HEK293 (cell line): ENCODE measurements around the gene ERICH6B.

Experiments used
- CTCF ChIA-PET: fragments of 350-600 bp; formaldehyde crosslinking; extraction: SDS; loops from one replicate; lab custom pipeline; 2021; ENCODE audit warnings: antibody characterized with exemption; lab: Yijun Ruan, JAX
- POLR2A ChIA-PET: fragments of 300-600 bp; formaldehyde crosslinking; extraction: SDS; loops from one replicate; lab custom pipeline; 2020; ENCODE audit warnings: antibody characterized with exemption, inconsistent platforms; lab: Yijun Ruan, JAX
- H3K27ac ChIP-seq: fragments of 200-500 bp; sonication (Bioruptor generic); 2 replicates; pipeline ENCODE4 v1.5.1; 2014; ENCODE audit warnings: low read depth, low read length, control low read depth, inconsistent platforms; ENCODE audit errors: extremely low read depth
- H3K36me3 ChIP-seq, 2 experiments: fragments of 200-500 bp in 1 of 2; sonication (Bioruptor generic) in 1 of 2; 1 replicate in 1 of 2; 2 replicates in 1 of 2; pipeline ENCODE4 v1.5.1; 2014 to 2017; ENCODE audit warnings: inconsistent platforms in 2 of 2, low read length in 2 of 2; ENCODE audit not compliant: control insufficient read depth in 2 of 2, insufficient read depth in 1 of 2
- H3K4me1 ChIP-seq: fragments of 200-500 bp; sonication (Bioruptor generic); 2 replicates; pipeline ENCODE4 v1.5.1; 2014; ENCODE audit warnings: mild to moderate bottlenecking, low read length, inconsistent platforms; ENCODE audit not compliant: control insufficient read depth, insufficient read depth
- H3K4me3 ChIP-seq: 2 replicates; pipeline ENCODE4 v1.5.1; 2011; ENCODE audit warnings: low read depth, mild to moderate bottlenecking, control low read depth, low read length, moderate library complexity
- H3K9me3 ChIP-seq: fragments of 200-500 bp; sonication (Bioruptor generic); 2 replicates; pipeline ENCODE4 v1.5.1; 2014; ENCODE audit warnings: low read depth, low read length, inconsistent platforms; ENCODE audit not compliant: control insufficient read depth, insufficient read depth
- MYNN ChIP-seq: fragments of 450-650 bp; formaldehyde crosslinking; IDR thresholded peaks from 2 replicates; pipeline ENCODE4 v1.5.1; 2016; ENCODE audit warnings: missing biosample characterization, missing genetic modification characterization, borderline replicate concordance
- TRIM28 ChIP-seq: IDR thresholded peaks from 2 replicates; pipeline ENCODE4 v1.6.1; 2011; ENCODE audit warnings: low read length, control low read depth, borderline replicate concordance
- ZBTB17 ChIP-seq: fragments of 450-650 bp; formaldehyde crosslinking; IDR thresholded peaks from 2 replicates; pipeline ENCODE4 v1.5.1; 2016; ENCODE audit warnings: missing biosample characterization, missing genetic modification characterization
- ZFP41 ChIP-seq: fragments of 450-650 bp; formaldehyde crosslinking; IDR thresholded peaks from 2 replicates; pipeline ENCODE4 v1.5.1; 2016; ENCODE audit warnings: missing biosample characterization, missing genetic modification characterization, borderline replicate concordance
- ZNF146 ChIP-seq: fragments of 450-650 bp; formaldehyde crosslinking; IDR thresholded peaks from 2 replicates; pipeline ENCODE4 v1.5.1; 2016; ENCODE audit warnings: missing biosample characterization, missing genetic modification characterization
- ZNF19 ChIP-seq: fragments of 450-650 bp; formaldehyde crosslinking; IDR thresholded peaks from 2 replicates; pipeline ENCODE4; 2016; ENCODE audit warnings: missing biosample characterization, missing genetic modification characterization, low read depth
- ZNF223 ChIP-seq: fragments of 450-650 bp; formaldehyde crosslinking; IDR thresholded peaks from 2 replicates; pipeline ENCODE4 v1.5.1; 2016; ENCODE audit warnings: missing biosample characterization, missing genetic modification characterization
- ZNF266 ChIP-seq: fragments of 450-650 bp; formaldehyde crosslinking; IDR thresholded peaks from 2 replicates; pipeline ENCODE4 v1.5.1; 2016; ENCODE audit warnings: missing biosample characterization, missing genetic modification characterization, low read depth
- ZNF311 ChIP-seq: fragments of 450-650 bp; formaldehyde crosslinking; IDR thresholded peaks from 2 replicates; pipeline ENCODE4 v1.5.1; 2017; ENCODE audit warnings: missing biosample characterization, missing genetic modification characterization, borderline replicate concordance
- ZNF37A ChIP-seq: fragments of 450-650 bp; IDR thresholded peaks from 2 replicates; pipeline ENCODE4 v1.5.1; 2018; ENCODE audit warnings: missing biosample characterization, missing genetic modification characterization
- ZNF416 ChIP-seq: fragments of 450-650 bp; formaldehyde crosslinking; IDR thresholded peaks from 2 replicates; pipeline ENCODE4 v1.5.1; 2016; ENCODE audit warnings: missing biosample characterization, missing genetic modification characterization
- ZNF530 ChIP-seq: fragments of 450-650 bp; formaldehyde crosslinking; IDR thresholded peaks from 2 replicates; pipeline ENCODE4 v1.5.1; 2016; ENCODE audit warnings: low read depth, missing biosample characterization, missing genetic modification characterization
- ZNF555 ChIP-seq: fragments of 450-650 bp; formaldehyde crosslinking; conservative IDR thresholded peaks from 2 replicates; pipeline ENCODE4 v1.5.1; 2017; ENCODE audit warnings: missing biosample characterization, mild to moderate bottlenecking, missing genetic modification characterization, inconsistent platforms
- ZNF558 ChIP-seq: fragments of 450-650 bp; formaldehyde crosslinking; IDR thresholded peaks from 2 replicates; pipeline ENCODE4 v1.5.1; 2016; ENCODE audit warnings: missing biosample characterization, missing genetic modification characterization
- ZNF596 ChIP-seq: fragments of 450-650 bp; IDR thresholded peaks from 2 replicates; pipeline ENCODE4 v1.5.0; 2018; ENCODE audit warnings: missing biosample characterization, mild to moderate bottlenecking, missing genetic modification characterization, moderate library complexity
- ZNF621 ChIP-seq: fragments of 450-650 bp; formaldehyde crosslinking; IDR thresholded peaks from 2 replicates; pipeline ENCODE4 v1.5.1; 2017; ENCODE audit warnings: missing biosample characterization, missing genetic modification characterization
- ZNF623 ChIP-seq: fragments of 450-650 bp; formaldehyde crosslinking; IDR thresholded peaks from 2 replicates; pipeline ENCODE4 v1.5.1; 2016; ENCODE audit warnings: missing biosample characterization, missing genetic modification characterization
- ZNF629 ChIP-seq: fragments of 450-650 bp; formaldehyde crosslinking; IDR thresholded peaks from 2 replicates; pipeline ENCODE4 v1.5.1; 2017; ENCODE audit warnings: missing biosample characterization, missing genetic modification characterization
- ZNF664 ChIP-seq: fragments of 450-650 bp; formaldehyde crosslinking; IDR thresholded peaks from 2 replicates; pipeline ENCODE4 v1.5.1; 2016; ENCODE audit warnings: missing biosample characterization, missing genetic modification characterization
- ZNF707 ChIP-seq: fragments of 450-650 bp; formaldehyde crosslinking; IDR thresholded peaks from 2 replicates; pipeline ENCODE4 v1.5.1; 2016; ENCODE audit warnings: missing biosample characterization, missing genetic modification characterization
- ZNF776 ChIP-seq: fragments of 450-650 bp; formaldehyde crosslinking; IDR thresholded peaks from 2 replicates; pipeline ENCODE4 v1.5.0; 2017; ENCODE audit warnings: missing biosample characterization, missing genetic modification characterization, borderline replicate concordance
- ZNF791 ChIP-seq: fragments of 450-650 bp; formaldehyde crosslinking; IDR thresholded peaks from 2 replicates; pipeline ENCODE4 v1.5.1; 2016; ENCODE audit warnings: missing biosample characterization, missing genetic modification characterization
- TF ChIP-seq, protein P1 (sequence below): fragments of 450-650 bp; formaldehyde crosslinking; IDR thresholded peaks from 2 replicates; pipeline ENCODE4 v1.5.1; 2017; ENCODE audit warnings: missing biosample characterization, mild to moderate bottlenecking, missing genetic modification characterization, moderate library complexity
- TF ChIP-seq, protein P2 (sequence below): fragments of 450-650 bp; formaldehyde crosslinking; IDR thresholded peaks from 2 replicates; pipeline ENCODE4 v1.5.1; 2016; ENCODE audit warnings: missing biosample characterization, missing genetic modification characterization
- TF ChIP-seq, protein P3 (sequence below): sonication (generic); formaldehyde crosslinking; IDR thresholded peaks from 2 replicates; pipeline ENCODE4 v1.8.1; 2022; ENCODE audit warnings: mild to moderate bottlenecking, moderate library complexity, missing genetic modification reagents
- TF ChIP-seq, protein P4 (sequence below): fragments of 450-650 bp; formaldehyde crosslinking; IDR thresholded peaks from 2 replicates; pipeline ENCODE4 v1.5.1; 2017; ENCODE audit warnings: missing biosample characterization, missing genetic modification characterization

The ERICH6B gene

DNA sequence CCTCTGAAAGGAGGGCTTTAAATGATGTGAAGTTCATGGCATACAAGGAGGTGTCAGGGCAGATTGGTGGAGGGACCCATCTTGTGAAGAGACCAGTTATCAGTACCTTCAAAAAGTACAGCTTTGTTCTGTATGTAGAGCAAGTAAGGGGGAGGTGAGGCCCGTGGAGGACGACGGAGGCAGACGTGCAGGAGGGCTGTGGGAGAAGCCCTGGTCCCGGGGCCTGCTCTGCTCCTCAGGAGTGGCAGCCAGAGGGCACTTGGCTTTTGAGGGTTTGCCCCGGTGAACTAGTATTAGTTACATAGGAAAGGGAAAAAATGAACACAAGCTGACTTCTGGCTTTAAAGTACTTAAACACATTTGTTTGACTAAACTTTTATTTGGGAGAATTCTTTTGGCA, 108.7 kb downstream of the ERICH6B start:
- CTCF ChIA-PET: no interaction called here
- no peak overlapping the region for H3K27ac ChIP-seq
- no peak for TF ChIP-seq ZFP41 (tag by site-specific recombination)
- no peak for TF ChIP-seq TRIM28
- TF ChIP-seq ZNF37A (tag by site-specific recombination): no peak
- no peak for TF ChIP-seq ZNF266 (tag by site-specific recombination)
- no peak for TF ChIP-seq ZNF664 (tag by site-specific recombination)
- TF ChIP-seq ZNF555 (tag by site-specific recombination): no peak
- no peak for TF ChIP-seq ZNF223 (tag by site-specific recombination)
- TF ChIP-seq, protein P1, sequence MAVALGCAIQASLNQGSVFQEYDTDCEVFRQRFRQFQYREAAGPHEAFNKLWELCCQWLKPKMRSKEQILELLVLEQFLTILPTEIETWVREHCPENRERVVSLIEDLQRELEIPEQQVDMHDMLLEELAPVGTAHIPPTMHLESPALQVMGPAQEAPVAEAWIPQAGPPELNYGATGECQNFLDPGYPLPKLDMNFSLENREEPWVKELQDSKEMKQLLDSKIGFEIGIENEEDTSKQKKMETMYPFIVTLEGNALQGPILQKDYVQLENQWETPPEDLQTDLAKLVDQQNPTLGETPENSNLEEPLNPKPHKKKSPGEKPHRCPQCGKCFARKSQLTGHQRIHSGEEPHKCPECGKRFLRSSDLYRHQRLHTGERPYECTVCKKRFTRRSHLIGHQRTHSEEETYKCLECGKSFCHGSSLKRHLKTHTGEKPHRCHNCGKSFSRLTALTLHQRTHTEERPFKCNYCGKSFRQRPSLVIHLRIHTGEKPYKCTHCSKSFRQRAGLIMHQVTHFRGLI (tag by site-specific recombination): no peak
- TF ChIP-seq ZNF791 (tag by site-specific recombination): no peak
- TF ChIP-seq, protein P2, sequence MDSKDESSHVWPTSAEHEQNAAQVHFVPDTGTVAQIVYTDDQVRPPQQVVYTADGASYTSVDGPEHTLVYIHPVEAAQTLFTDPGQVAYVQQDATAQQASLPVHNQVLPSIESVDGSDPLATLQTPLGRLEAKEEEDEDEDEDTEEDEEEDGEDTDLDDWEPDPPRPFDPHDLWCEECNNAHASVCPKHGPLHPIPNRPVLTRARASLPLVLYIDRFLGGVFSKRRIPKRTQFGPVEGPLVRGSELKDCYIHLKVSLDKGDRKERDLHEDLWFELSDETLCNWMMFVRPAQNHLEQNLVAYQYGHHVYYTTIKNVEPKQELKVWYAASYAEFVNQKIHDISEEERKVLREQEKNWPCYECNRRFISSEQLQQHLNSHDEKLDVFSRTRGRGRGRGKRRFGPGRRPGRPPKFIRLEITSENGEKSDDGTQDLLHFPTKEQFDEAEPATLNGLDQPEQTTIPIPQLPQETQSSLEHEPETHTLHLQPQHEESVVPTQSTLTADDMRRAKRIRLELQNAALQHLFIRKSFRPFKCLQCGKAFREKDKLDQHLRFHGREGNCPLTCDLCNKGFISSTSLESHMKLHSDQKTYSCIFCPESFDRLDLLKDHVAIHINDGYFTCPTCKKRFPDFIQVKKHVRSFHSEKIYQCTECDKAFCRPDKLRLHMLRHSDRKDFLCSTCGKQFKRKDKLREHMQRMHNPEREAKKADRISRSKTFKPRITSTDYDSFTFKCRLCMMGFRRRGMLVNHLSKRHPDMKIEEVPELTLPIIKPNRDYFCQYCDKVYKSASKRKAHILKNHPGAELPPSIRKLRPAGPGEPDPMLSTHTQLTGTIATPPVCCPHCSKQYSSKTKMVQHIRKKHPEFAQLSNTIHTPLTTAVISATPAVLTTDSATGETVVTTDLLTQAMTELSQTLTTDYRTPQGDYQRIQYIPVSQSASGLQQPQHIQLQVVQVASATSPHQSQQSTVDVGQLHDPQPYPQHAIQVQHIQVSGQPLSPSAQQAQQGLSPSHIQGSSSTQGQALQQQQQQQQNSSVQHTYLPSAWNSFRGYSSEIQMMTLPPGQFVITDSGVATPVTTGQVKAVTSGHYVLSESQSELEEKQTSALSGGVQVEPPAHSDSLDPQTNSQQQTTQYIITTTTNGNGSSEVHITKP (tag by site-specific recombination): no peak
- TF ChIP-seq ZNF416 (tag by site-specific recombination): no peak
- TF ChIP-seq, protein P3, sequence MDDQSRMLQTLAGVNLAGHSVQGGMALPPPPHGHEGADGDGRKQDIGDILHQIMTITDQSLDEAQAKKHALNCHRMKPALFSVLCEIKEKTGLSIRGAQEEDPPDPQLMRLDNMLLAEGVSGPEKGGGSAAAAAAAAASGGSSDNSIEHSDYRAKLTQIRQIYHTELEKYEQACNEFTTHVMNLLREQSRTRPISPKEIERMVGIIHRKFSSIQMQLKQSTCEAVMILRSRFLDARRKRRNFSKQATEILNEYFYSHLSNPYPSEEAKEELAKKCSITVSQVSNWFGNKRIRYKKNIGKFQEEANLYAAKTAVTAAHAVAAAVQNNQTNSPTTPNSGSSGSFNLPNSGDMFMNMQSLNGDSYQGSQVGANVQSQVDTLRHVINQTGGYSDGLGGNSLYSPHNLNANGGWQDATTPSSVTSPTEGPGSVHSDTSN (CRISPR knock-in tag): no peak
- TF ChIP-seq, protein P4, sequence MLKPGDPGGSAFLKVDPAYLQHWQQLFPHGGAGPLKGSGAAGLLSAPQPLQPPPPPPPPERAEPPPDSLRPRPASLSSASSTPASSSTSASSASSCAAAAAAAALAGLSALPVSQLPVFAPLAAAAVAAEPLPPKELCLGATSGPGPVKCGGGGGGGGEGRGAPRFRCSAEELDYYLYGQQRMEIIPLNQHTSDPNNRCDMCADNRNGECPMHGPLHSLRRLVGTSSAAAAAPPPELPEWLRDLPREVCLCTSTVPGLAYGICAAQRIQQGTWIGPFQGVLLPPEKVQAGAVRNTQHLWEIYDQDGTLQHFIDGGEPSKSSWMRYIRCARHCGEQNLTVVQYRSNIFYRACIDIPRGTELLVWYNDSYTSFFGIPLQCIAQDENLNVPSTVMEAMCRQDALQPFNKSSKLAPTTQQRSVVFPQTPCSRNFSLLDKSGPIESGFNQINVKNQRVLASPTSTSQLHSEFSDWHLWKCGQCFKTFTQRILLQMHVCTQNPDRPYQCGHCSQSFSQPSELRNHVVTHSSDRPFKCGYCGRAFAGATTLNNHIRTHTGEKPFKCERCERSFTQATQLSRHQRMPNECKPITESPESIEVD: no peak
- TF ChIP-seq ZNF596: no peak
- TF ChIP-seq ZNF707 (tag by site-specific recombination): no peak
- TF ChIP-seq ZNF558 (tag by site-specific recombination): no peak
- H3K4me3 ChIP-seq: no peak overlapping the region
- no peaks in the 10 kb centered on the region for H3K4me1 ChIP-seq
- no peaks in the 10 kb centered on the region for H3K9me3 ChIP-seq
- POLR2A ChIA-PET: no interaction called here
- H3K36me3 ChIP-seq: peaks cover 15 to 53% of the 10 kb centered on the region in 2 experiments

DNA sequence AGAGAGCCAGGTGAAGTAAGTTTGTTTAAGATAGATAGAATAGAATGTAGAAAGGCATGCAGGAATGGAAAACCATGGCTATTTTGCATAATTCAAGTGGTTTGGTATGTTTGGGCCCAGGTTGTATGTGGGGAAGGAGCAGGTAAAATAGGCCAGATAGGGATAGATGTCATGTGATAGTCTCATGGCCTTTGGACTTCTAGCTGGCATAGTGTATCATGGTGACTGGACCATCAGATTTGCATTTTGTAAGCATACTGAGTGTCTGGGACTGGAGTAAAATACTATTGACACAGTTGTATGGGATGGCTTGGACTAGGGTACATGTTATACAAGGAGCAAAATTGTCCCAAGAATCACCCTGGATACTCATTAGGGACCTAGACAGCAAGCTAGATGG, 111.9 kb downstream of the ERICH6B start:
- no peaks in the 10 kb centered on the region for H3K4me1 ChIP-seq
- ChIA-PET POLR2A (no interaction called here), CTCF (no interaction called here)
- no peak overlapping the region for H3K4me3 ChIP-seq
- no peaks in the 10 kb centered on the region; the same call in 1 of the 2 replicates for H3K9me3 ChIP-seq
- peaks cover 15 to 39% of the 10 kb centered on the region in 2 experiments for H3K36me3 ChIP-seq
- no peak overlapping the region for H3K27ac ChIP-seq
- TF ChIP-seq ZNF776 (tag by site-specific recombination) (no peak), ZNF19 (tag by site-specific recombination) (no peak), ZNF146 (no peak), ZNF621 (no peak), MYNN (tag by site-specific recombination) (no peak), ZNF558 (tag by site-specific recombination) (no peak), ZNF629 (tag by site-specific recombination) (no peak), ZBTB17 (tag by site-specific recombination) (no peak), ZNF311 (tag by site-specific recombination) (no peak), TRIM28 (no peak), ZNF664 (tag by site-specific recombination) (no peak), ZNF530 (tag by site-specific recombination) (no peak), ZNF623 (tag by site-specific recombination) (no peak)
